ENCODE measurements around the gene LHX1.
A peak's percentile ranks its signal among the peaks of the same experiment; 100 is the strongest.

Gene LHX1

DNA sequence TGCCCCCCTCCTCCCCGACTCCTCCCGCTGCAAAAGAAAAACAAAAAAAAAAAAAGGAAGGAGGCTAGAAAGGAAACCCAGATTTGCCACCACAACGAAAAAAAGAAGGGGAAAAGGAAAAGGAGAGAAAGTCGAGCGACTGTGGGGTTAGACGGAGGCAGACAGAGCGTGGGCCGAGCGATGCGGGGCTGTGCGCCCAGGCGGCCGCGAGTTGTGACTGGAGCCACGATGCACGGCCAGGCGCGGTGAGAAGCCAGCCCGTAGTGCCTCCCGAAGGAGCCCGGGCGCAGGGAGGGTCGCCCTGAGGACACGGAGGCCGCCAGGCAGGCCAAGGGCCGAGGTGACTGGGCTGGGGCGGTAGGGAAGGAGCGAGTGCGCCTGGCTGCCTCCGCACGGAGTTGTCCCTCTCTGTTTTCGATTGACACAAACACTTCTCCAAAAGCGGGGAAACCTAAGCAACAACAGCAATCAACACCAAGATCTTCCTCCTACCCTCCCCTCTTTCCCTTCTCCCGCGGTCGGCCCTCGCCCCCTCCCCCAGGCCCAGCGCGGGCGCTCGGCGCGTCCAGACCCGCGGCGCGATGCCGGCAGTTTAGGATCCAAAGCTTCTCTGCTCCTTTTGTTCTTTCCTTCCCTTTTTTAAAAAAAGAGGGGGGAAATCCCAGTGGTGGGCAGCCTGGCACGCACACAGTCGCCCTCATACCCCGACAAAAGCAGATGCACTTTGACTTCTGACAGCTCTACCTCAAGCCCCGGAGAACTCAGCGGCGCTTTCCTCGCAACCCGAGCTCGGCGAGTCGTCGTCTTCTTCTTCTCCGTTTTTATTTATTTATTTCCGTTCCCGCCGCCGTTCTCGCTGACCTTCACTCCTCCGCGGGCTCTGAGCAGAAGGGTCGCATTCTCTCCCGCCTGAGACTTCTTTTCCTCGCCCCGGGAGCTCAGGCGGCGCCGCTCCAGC lies at the start of gene LHX1:
Gene LHX1, plus strand, starts transcription at position 475 of the 958 bp plus-strand sequence. CDS start 723 bp downstream, outside the sequence.
- peaks cover 28% of the 10 kb centered on the region; the same call in 1 of the 2 replicates for H3K4me1 ChIP-seq (ENCODE audit: insufficient read depth, low read length)

DNA sequence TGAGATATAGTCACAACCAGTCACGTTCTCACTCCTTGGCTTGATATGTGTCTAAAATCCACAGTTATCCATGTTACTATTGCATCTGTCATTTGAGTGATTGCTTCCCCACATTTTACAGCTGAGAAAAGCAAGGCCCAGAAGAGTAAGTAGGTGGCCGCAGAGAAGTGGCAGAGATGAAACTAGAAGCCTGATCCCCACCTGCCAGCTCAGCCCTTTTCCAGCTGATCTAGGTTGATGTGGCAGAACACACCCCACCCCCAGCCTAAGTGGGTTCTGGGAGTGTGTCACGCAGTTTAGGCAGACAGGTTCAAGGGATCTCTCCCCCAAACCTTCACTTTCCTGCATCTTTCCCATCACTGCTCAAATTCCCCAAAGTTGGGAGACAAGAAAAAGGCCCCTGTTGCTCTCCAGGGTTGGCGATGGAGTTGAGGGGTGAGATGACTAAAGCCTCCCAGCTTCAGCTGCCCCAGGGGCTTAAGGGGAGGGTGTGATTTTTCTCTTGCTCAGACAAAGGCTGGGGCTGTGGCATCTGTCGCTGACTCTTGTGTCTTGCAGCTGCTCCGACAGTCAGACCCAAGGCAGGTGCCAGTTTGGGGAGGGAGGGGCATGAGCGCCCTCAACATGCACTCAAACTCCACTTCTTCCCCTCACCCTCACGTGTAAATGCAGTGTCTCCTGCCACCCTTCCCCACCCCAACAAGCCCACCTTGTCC lies 48.9 kb upstream of the LHX1 start:
- H3K27ac ChIP-seq (ENCODE audit: low read length), result no peak overlapping the region
- peaks cover 5% of the 10 kb centered on the region for H3K27me3 ChIP-seq (ENCODE audit: insufficient read depth, low read length)
- H3K9ac ChIP-seq (ENCODE audit: low read depth, low read length), result no peak overlapping the region
- H3K9me3 ChIP-seq (ENCODE audit: insufficient read depth, low read depth, low read length), result no peaks in the 10 kb centered on the region
- H3K4me3 ChIP-seq (ENCODE audit: low read length), result no peak overlapping the region
- no peaks in the 10 kb centered on the region for H3K36me3 ChIP-seq (ENCODE audit: insufficient read depth, low read depth, low read length)
- H3K4me1 ChIP-seq (ENCODE audit: insufficient read depth, low read length), result no peaks in the 10 kb centered on the region; the same call in 1 of the 2 replicates

More for the DNA sequence above, at the start of gene LHX1:
- Histone ChIP-seq H3K36me3 (ENCODE audit: insufficient read depth, low read depth, low read length) (no peaks in the 10 kb centered on the region), H3K27me3 (ENCODE audit: insufficient read depth, low read length) (peaks cover 100% of the 10 kb centered on the region), H3K9ac (ENCODE audit: low read depth, low read length) (peak within 1 kb of the TSS; percentile 11; the same call in 1 of the 2 replicates), H3K4me3 (ENCODE audit: low read length) (peak within 1 kb of the TSS; percentile 77), H3K27ac (ENCODE audit: low read length) (no peak within 1 kb of the TSS), H3K9me3 (ENCODE audit: insufficient read depth, low read depth, low read length) (peaks cover 4% of the 10 kb centered on the region; the same call in 1 of the 2 replicates)

DNA sequence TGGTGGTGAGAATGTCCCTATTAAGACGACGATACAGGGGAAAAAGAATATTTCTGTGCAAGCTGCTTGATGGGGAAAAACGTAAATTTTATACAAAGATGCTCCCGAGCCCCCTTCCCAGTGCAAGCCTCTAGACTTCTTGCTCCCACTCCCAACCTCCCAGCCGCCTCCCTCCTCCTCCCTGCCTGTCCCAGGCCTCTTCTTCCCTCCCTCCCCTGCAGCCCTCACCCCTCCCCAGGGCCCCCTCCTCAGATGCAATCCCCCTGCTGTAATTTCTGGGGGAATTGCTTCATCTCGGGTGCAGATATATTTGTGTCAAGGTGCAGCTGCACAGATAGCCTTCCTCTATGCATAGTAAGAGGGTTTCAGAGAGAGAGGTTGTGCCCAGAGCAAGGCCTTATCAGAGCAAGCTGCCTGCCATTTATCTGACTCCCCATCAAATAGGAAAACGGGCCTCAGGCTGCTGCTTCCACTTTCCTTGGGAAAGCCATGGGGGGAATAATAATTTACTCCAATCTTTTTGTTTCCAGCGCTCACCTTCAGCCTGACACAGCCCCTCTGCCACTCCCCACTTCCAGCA lies 47.4 kb upstream of the LHX1 start:
- Histone ChIP-seq H3K9ac (ENCODE audit: low read depth, low read length) (no peak overlapping the region), H3K4me3 (ENCODE audit: low read length) (no peak overlapping the region), H3K36me3 (ENCODE audit: insufficient read depth, low read depth, low read length) (no peaks in the 10 kb centered on the region), H3K4me1 (ENCODE audit: insufficient read depth, low read length) (no peaks in the 10 kb centered on the region; the same call in 1 of the 2 replicates), H3K27me3 (ENCODE audit: insufficient read depth, low read length) (peaks cover 5% of the 10 kb centered on the region), H3K27ac (ENCODE audit: low read length) (no peak overlapping the region), H3K9me3 (ENCODE audit: insufficient read depth, low read depth, low read length) (no peaks in the 10 kb centered on the region)

DNA sequence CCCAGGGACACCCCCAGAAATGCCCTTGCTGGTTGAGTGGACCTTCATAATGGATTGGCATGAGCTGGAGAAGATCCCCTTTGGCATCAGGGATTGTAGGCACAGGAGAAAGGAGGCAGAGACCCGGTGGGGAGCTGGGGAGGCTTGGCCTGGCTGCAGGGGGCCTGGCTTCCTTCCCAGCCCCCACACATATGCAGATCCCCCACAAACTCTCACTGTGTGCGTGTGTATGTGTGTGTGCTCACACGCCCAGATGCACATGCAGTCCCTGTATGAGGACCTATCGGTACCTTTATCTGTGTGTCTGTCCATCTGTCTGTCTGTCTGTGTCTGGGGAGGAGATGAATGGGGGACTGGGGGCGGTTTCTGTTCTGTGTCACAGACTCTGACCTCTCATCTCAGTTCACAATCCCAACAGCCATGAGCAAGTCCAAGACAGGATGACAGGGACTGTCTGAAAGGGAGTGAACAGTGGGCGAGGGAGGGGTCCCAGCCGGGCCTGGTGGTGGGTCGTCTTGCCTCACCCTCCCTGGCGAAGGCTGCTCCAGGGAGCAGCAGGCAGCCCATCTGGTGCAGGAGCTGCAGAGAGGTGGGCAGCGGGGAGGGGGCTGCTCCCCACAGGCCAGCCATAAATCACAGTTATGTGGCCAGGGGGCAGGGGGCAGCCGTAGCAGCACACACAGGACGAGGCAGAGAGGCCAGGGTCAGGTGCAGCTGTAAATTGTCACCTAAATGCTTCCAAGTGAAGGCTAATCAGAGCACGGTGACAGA lies 46.7 kb upstream of the LHX1 start:
- Histone ChIP-seq H3K4me1 (ENCODE audit: insufficient read depth, low read length) (no peaks in the 10 kb centered on the region; the same call in 1 of the 2 replicates), H3K9me3 (ENCODE audit: insufficient read depth, low read depth, low read length) (no peaks in the 10 kb centered on the region), H3K9ac (ENCODE audit: low read depth, low read length) (no peak overlapping the region)

DNA sequence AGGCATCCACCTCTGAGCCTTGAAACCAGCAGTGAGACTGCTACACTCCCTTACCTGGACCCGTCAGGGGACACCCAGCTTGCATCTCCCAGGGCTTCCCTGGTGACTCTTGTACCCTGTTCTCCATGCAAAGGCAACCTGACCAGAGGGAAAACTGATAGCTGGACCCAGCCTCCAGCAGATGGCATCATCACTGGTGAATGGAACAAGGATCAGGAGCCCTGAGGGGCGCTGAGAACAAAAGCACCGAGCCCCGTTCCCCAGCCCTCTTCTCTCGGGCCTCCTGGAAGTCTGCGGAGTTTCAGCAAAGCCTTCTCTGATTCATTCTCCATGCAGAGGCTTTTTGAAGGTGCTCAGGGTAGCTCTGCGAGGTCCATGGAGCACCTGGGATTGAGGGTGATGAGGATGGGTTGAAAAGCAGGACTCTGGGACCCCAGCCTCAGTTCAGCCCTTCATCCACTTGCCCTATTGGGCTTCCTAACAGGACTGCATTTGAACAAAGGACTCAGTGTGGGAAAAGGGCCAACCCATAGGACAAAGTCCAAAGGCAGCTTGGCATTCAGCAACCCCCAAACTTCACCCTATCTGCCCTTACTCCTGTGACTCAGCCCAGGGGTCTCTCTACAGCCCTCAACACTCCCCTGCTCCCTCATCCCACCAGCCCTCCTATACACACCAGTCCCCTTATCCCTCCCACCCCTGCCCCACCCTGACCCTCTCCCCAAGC lies 45.0 kb upstream of the LHX1 start:
- Histone ChIP-seq H3K4me3 (ENCODE audit: low read length) (no peak overlapping the region), H3K27me3 (ENCODE audit: insufficient read depth, low read length) (peaks cover 5% of the 10 kb centered on the region; the same call in 1 of the 2 replicates), H3K36me3 (ENCODE audit: insufficient read depth, low read depth, low read length) (no peaks in the 10 kb centered on the region), H3K27ac (ENCODE audit: low read length) (no peak overlapping the region), H3K9me3 (ENCODE audit: insufficient read depth, low read depth, low read length) (no peaks in the 10 kb centered on the region), H3K9ac (ENCODE audit: low read depth, low read length) (no peak overlapping the region), H3K4me1 (ENCODE audit: insufficient read depth, low read length) (no peaks in the 10 kb centered on the region; the same call in 1 of the 2 replicates)

More for the DNA sequence above, 46.7 kb upstream of the LHX1 start:
- Histone ChIP-seq H3K4me3 (ENCODE audit: low read length) (no peak overlapping the region), H3K36me3 (ENCODE audit: insufficient read depth, low read depth, low read length) (no peaks in the 10 kb centered on the region), H3K27me3 (ENCODE audit: insufficient read depth, low read length) (peaks cover 5% of the 10 kb centered on the region; the same call in 1 of the 2 replicates), H3K27ac (ENCODE audit: low read length) (no peak overlapping the region)

DNA sequence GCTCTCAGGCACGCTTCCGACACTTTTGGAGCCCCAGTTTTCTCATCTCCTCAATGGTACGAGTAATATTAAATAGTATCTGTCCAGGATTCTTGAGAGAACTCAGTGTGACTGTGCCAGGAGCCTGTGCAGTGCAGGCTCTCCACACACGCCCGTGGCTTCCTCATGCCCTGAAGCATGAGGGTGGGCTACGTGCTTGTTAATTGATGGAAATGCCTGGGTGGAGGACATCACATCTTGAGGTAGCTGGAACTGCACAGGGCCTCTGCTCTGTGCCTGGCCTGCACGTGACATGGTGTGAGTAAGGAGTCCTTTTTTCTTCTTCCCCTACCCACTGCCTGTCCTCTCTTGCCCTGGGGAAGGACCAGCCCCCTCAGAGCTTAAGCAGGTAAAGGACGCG lies 43.1 kb upstream of the LHX1 start:
- H3K27me3 ChIP-seq (ENCODE audit: insufficient read depth, low read length), result no peaks in the 10 kb centered on the region; the same call in 1 of the 2 replicates
- H3K4me3 ChIP-seq (ENCODE audit: low read length), result no peak overlapping the region
- H3K9ac ChIP-seq (ENCODE audit: low read depth, low read length), result no peak overlapping the region
- no peak overlapping the region for H3K27ac ChIP-seq (ENCODE audit: low read length)
- H3K36me3 ChIP-seq (ENCODE audit: insufficient read depth, low read depth, low read length), result no peaks in the 10 kb centered on the region
- H3K9me3 ChIP-seq (ENCODE audit: insufficient read depth, low read depth, low read length), result no peaks in the 10 kb centered on the region
- H3K4me1 ChIP-seq (ENCODE audit: insufficient read depth, low read length), result no peaks in the 10 kb centered on the region; the same call in 1 of the 2 replicates

DNA sequence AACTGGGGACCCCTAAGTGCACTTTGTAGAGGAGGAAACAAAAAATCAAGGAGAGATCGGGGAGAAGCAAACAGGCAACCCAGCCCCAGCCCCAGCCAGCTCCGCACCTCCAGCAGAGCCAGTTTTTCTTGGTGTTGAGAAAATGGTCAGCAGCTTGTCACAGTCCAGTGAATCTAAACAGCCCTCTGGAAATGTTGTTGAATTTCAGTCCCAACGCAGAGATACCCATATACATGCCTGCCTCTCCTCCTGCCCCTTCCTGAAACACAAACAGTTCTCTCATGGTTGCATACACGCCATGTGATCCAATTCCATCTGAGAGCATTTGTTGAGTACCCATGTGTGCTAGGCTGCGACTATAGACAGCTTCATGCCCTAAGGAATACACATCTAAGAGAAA lies 42.4 kb upstream of the LHX1 start:
- H3K9ac ChIP-seq (ENCODE audit: low read depth, low read length), result no peak overlapping the region
- no peaks in the 10 kb centered on the region; the same call in 1 of the 2 replicates for H3K4me1 ChIP-seq (ENCODE audit: insufficient read depth, low read length)
- H3K27me3 ChIP-seq (ENCODE audit: insufficient read depth, low read length), result no peaks in the 10 kb centered on the region; the same call in 1 of the 2 replicates
- H3K9me3 ChIP-seq (ENCODE audit: insufficient read depth, low read depth, low read length), result no peaks in the 10 kb centered on the region
- H3K27ac ChIP-seq (ENCODE audit: low read length), result no peak overlapping the region
- H3K36me3 ChIP-seq (ENCODE audit: insufficient read depth, low read depth, low read length), result no peaks in the 10 kb centered on the region
- H3K4me3 ChIP-seq (ENCODE audit: low read length), result no peak overlapping the region

DNA sequence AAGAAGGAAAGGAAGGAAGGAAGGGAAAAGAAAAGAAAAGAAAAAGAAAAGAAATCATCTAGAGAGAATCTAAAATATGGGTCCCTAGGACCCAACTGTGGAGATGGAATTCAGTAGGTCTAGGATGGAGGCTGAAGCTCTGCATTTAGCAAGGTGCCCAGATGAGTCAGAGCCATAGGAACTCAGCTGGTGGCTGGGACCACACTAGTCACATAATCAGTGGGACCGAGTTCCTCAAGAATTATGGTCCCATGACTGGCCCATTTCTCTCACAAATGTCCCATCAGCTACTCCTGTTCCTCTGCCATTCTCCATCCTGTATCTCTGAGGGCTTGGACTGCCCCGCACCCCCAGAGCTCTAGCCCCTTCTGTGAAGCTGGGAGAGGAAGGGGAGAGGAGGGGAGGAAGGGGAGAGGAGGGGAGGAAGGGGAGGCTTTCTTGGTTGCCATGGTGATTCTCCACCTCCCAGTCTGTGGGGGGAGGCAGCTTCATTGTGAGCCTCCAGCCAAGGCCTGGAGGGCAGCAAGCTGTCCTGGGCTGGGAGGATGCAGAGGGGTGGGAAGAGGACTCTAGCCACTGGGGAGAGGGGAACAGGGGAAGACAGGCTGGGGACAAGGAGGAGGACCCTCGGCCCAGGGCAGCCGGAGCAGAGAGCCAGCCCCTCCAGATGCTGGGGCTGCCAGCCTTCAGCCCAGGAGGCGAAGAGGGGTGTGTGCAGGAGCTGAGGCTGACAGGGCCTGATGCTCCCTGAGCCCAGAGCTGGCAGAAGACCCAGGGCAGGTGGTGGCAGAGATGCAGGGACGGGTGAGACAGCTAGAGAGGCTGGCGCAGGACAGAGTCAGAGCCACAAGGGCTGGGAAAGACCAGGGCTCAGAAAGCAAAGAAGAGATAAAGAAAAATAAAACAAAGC lies 37.8 kb upstream of the LHX1 start:
- Histone ChIP-seq H3K9me3 (ENCODE audit: insufficient read depth, low read depth, low read length) (no peaks in the 10 kb centered on the region), H3K27me3 (ENCODE audit: insufficient read depth, low read length) (no peaks in the 10 kb centered on the region), H3K36me3 (ENCODE audit: insufficient read depth, low read depth, low read length) (no peaks in the 10 kb centered on the region), H3K4me3 (ENCODE audit: low read length) (no peak overlapping the region), H3K9ac (ENCODE audit: low read depth, low read length) (no peak overlapping the region), H3K4me1 (ENCODE audit: insufficient read depth, low read length) (peaks cover 7% of the 10 kb centered on the region; the same call in 1 of the 2 replicates), H3K27ac (ENCODE audit: low read length) (no peak overlapping the region)

DNA sequence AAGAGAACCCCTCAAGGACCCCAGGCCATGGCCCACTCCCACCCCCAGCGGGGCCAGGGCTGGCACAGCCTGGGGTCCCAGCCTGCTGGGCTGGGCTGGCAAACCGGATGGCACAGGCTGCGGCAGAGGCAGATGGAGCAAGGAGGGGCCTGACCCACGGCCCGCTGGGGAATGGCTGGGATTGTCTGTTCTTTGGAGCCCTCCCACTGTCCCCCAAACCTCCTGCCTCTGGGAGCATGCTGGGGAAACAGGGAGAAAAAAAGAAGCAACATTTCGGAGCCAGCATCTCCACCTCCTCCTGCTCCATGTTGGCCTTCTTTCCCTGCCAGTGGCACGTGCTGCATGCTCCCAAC lies 37.1 kb upstream of the LHX1 start:
- Histone ChIP-seq H3K4me1 (ENCODE audit: insufficient read depth, low read length) (peaks cover 7% of the 10 kb centered on the region; the same call in 1 of the 2 replicates), H3K9me3 (ENCODE audit: insufficient read depth, low read depth, low read length) (no peaks in the 10 kb centered on the region), H3K9ac (ENCODE audit: low read depth, low read length) (no peak overlapping the region), H3K36me3 (ENCODE audit: insufficient read depth, low read depth, low read length) (no peaks in the 10 kb centered on the region), H3K27me3 (ENCODE audit: insufficient read depth, low read length) (no peaks in the 10 kb centered on the region), H3K27ac (ENCODE audit: low read length) (no peak overlapping the region), H3K4me3 (ENCODE audit: low read length) (no peak overlapping the region)

DNA sequence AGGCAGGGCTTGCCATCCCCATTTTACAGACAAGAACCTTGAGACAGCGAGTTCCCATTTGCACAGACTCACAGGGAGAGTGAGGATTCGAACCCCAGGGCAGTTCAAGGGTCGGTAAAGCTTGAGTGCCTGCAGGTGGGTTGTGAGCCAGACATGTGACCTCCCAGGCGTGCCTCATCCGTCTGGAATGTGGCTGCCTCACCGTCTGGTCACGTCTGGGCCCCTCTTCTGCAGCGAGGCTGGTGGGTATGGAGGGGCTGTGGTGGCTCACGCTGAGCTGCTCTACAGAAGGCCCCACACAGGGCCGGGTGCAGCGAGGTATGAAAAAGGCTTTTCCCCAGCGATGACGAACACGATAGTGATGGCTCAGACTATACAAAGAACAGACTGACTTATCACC lies 35.8 kb upstream of the LHX1 start:
- Histone ChIP-seq H3K27me3 (ENCODE audit: insufficient read depth, low read length) (no peaks in the 10 kb centered on the region), H3K9me3 (ENCODE audit: insufficient read depth, low read depth, low read length) (no peaks in the 10 kb centered on the region), H3K36me3 (ENCODE audit: insufficient read depth, low read depth, low read length) (no peaks in the 10 kb centered on the region), H3K27ac (ENCODE audit: low read length) (no peak overlapping the region), H3K4me3 (ENCODE audit: low read length) (no peak overlapping the region), H3K9ac (ENCODE audit: low read depth, low read length) (no peak overlapping the region), H3K4me1 (ENCODE audit: insufficient read depth, low read length) (peaks cover 7% of the 10 kb centered on the region; the same call in 1 of the 2 replicates)

Measured in iPS-20b (cell line).